SK-N-SH (cell line): Measurements from ENCODE around the gene CDC25A. TPM values are rescaled to one million over a fixed set of nuclear protein-coding genes. Genes with fewer than 3 reads are reported as not detected.

Source experiments
- CTCF ChIA-PET: fragments of 300-600, 350-600 bp; formaldehyde crosslinking; extraction: SDS; loops from one replicate; lab custom pipeline; 2021; lab: Yijun Ruan, JAX
- POLR2A ChIA-PET: fragments of 350-600 bp; sonication (Branson Sonifier 250); formaldehyde crosslinking; extraction: SDS; loops from one replicate; lab custom pipeline; 2020; ENCODE audit warnings: antibody characterized with exemption, inconsistent platforms; lab: Yijun Ruan, JAX
- DNase-seq: peaks from one replicate; pipeline ENCODE4 v3.0.0; 2012
- H2AFZ ChIP-seq: fragments of 200-600 bp; sonication (generic); 2 replicates; pipeline ENCODE4 v1.8.1; 2016; ENCODE audit warnings: antibody characterized with exemption, mild to moderate bottlenecking, low read depth
- H3F3A ChIP-seq: fragments of 200-600 bp; sonication (generic); replicated peaks from 2 replicates; pipeline ENCODE3; 2016; ENCODE audit warnings: antibody characterized with exemption, mild to moderate bottlenecking; ENCODE audit not compliant: insufficient read depth
- H3K27ac ChIP-seq, 2 experiments: fragments of 200-500 bp in 1 of 2; fragments of 200-600 bp in 1 of 2; sonication (Bioruptor generic) in 1 of 2; sonication (generic), shearing (Covaris generic) in 1 of 2; 2 replicates each; pipeline versions ENCODE4 v1.5.1 to v1.6.1; 2014 to 2016; ENCODE audit warnings: low read depth in 2 of 2, inconsistent platforms in 1 of 2, low read length in 1 of 2, mild to moderate bottlenecking in 1 of 2, mixed read lengths in 1 of 2
- H3K27me3 ChIP-seq: fragments of 200-600 bp; sonication (generic), shearing (Covaris generic); 2 replicates; pipeline ENCODE4 v1.6.1; 2016; ENCODE audit warnings: mixed run types; ENCODE audit not compliant: insufficient read depth
- H3K36me3 ChIP-seq, 2 experiments: fragments of 200-500 bp in 1 of 2; fragments of 200-600 bp in 1 of 2; sonication (Bioruptor generic) in 1 of 2; sonication (generic) in 1 of 2; replicated peaks in 1 of 2; 2 replicates each; pipeline versions ENCODE3 to v1.5.1; 2014 to 2016; ENCODE audit warnings: low read length in 1 of 2, mild to moderate bottlenecking in 1 of 2; ENCODE audit not compliant: insufficient read depth in 2 of 2, control insufficient read depth in 1 of 2
- H3K4me1 ChIP-seq, 2 experiments: fragments of 200-500 bp in 1 of 2; fragments of 200-600 bp in 1 of 2; sonication (Bioruptor generic) in 1 of 2; sonication (generic), shearing (Covaris generic) in 1 of 2; 2 replicates each; pipeline versions ENCODE4 v1.5.1 to v1.6.1; 2014 to 2016; ENCODE audit warnings: low read depth in 1 of 2, low read length in 1 of 2, mixed run types in 1 of 2; ENCODE audit not compliant: insufficient read depth in 2 of 2, control insufficient read depth in 1 of 2
- H3K4me2 ChIP-seq: fragments of 200-600 bp; sonication (generic), shearing (Covaris generic); 2 replicates; pipeline ENCODE4 v1.6.1; 2017; ENCODE audit warnings: mixed run types
- H3K4me3 ChIP-seq, 2 experiments: fragments of 200-500 bp in 1 of 2; fragments of 200-600 bp in 1 of 2; sonication (Bioruptor generic) in 1 of 2; sonication (generic), shearing (Covaris generic) in 1 of 2; 2 replicates each; pipeline versions ENCODE4 v1.5.1 to v1.8.1; 2014 to 2016; ENCODE audit warnings: low read depth in 2 of 2, inconsistent platforms in 1 of 2, low read length in 1 of 2, mild to moderate bottlenecking in 1 of 2, mixed read lengths in 1 of 2, moderate library complexity in 1 of 2
- H3K79me2 ChIP-seq: fragments of 200-600 bp; sonication (generic); 2 replicates; pipeline ENCODE4 v1.8.1; 2017; ENCODE audit warnings: mild to moderate bottlenecking; ENCODE audit not compliant: insufficient read depth
- H3K9ac ChIP-seq: fragments of 200-600 bp; sonication (generic); 2 replicates; pipeline ENCODE4 v1.6.1; 2017; ENCODE audit warnings: mixed run types
- H3K9me2 ChIP-seq: fragments of 200-600 bp; sonication (generic); 2 replicates; pipeline ENCODE4 v1.6.1; 2017; ENCODE audit warnings: mixed run types
- H3K9me3 ChIP-seq: fragments of 200-600 bp; sonication (generic); 2 replicates; pipeline ENCODE4 v1.6.1; 2017; ENCODE audit warnings: mixed run types, mild to moderate bottlenecking, moderate library complexity
- H4K20me1 ChIP-seq: fragments of 200-600 bp; sonication (generic); 2 replicates; pipeline ENCODE4 v1.6.1; 2017; ENCODE audit warnings: mild to moderate bottlenecking, mixed run types; ENCODE audit not compliant: insufficient read depth
- CHD2 ChIP-seq: fragments of 150-350 bp; IDR thresholded peaks from 2 replicates; pipeline ENCODE4 v1.6.1; 2018; ENCODE audit warnings: low read length; ENCODE audit not compliant: partially characterized antibody
- EP300 ChIP-seq, 2 experiments: IDR thresholded peaks; 2 replicates each; pipeline versions ENCODE4 v1.4.0 to v1.6.1; 2012; ENCODE audit warnings: borderline replicate concordance in 1 of 2, low read depth in 1 of 2, low read length in 1 of 2
- FOSL2 ChIP-seq: IDR thresholded peaks from 2 replicates; pipeline ENCODE4 v1.4.0; 2012; ENCODE audit warnings: low read depth, mild to moderate bottlenecking, moderate library complexity, borderline replicate concordance
- FOXM1 ChIP-seq: IDR thresholded peaks from 2 replicates; pipeline ENCODE4 v1.4.0; 2012; ENCODE audit warnings: low read depth, mild to moderate bottlenecking
- GATA2 ChIP-seq: sonication (generic); formaldehyde crosslinking; IDR thresholded peaks from 2 replicates; pipeline ENCODE4 v1.5.0; 2020; ENCODE audit warnings: mild to moderate bottlenecking, missing genetic modification reagents
- JUND ChIP-seq: IDR thresholded peaks from 2 replicates; pipeline ENCODE4 v1.4.0; 2012
- MAX ChIP-seq: IDR thresholded peaks from 2 replicates; pipeline ENCODE4 v1.4.0; 2012; ENCODE audit warnings: low read depth
- MEF2A ChIP-seq: IDR thresholded peaks from 2 replicates; pipeline ENCODE4 v1.4.0; 2012; ENCODE audit warnings: low read depth, borderline replicate concordance
- MXI1 ChIP-seq: IDR thresholded peaks from 2 replicates; pipeline ENCODE4 v1.6.1; 2012; ENCODE audit warnings: mild to moderate bottlenecking, low read depth, low read length, improper control_type of control experiment
- NRF1 ChIP-seq: IDR thresholded peaks from 2 replicates; pipeline ENCODE4 v1.6.1; 2012; ENCODE audit warnings: low read depth, mild to moderate bottlenecking, low read length
- POLR2AphosphoS5 ChIP-seq: IDR thresholded peaks from 2 replicates; pipeline ENCODE4 v1.6.1; 2012; ENCODE audit warnings: low read depth, low read length
- RAD21 ChIP-seq: IDR thresholded peaks from 2 replicates; pipeline ENCODE4 v1.6.1; 2012; ENCODE audit warnings: mild to moderate bottlenecking, low read length
- RCOR1 ChIP-seq: fragments of 150-350 bp; IDR thresholded peaks from 2 replicates; pipeline ENCODE4 v1.6.1; 2017; ENCODE audit warnings: antibody characterized with exemption, low read length
- RXRA ChIP-seq: IDR thresholded peaks from 2 replicates; pipeline ENCODE4 v1.4.0; 2012; ENCODE audit warnings: low read depth, mild to moderate bottlenecking, borderline replicate concordance
- SIN3A ChIP-seq: IDR thresholded peaks from 2 replicates; pipeline ENCODE4 v1.6.1; 2012; ENCODE audit warnings: low read depth, mild to moderate bottlenecking, low read length, moderate library complexity, borderline replicate concordance
- SMC3 ChIP-seq: IDR thresholded peaks from 2 replicates; pipeline ENCODE4 v1.6.1; 2012; ENCODE audit warnings: low read depth, low read length, improper control_type of control experiment
- TAF1 ChIP-seq: IDR thresholded peaks from 2 replicates; pipeline ENCODE4 v1.6.1; 2012; ENCODE audit warnings: low read depth, mild to moderate bottlenecking, low read length, moderate library complexity, borderline replicate concordance
- TEAD4 ChIP-seq: IDR thresholded peaks from 2 replicates; pipeline ENCODE4 v1.4.0; 2012; ENCODE audit warnings: mild to moderate bottlenecking, borderline replicate concordance; ENCODE audit not compliant: insufficient read depth
- USF1 ChIP-seq: IDR thresholded peaks from 2 replicates; pipeline ENCODE4 v1.4.0; 2012; ENCODE audit warnings: low read depth, borderline replicate concordance
- YY1 ChIP-seq: IDR thresholded peaks from 2 replicates; pipeline ENCODE4 v1.4.0; 2012; ENCODE audit warnings: low read depth, mild to moderate bottlenecking
- WGBS: methylation state at CpG from one replicate; pipeline ENCODE4 v1.1.6; 2017; ENCODE audit warnings: low lambda C conversion rate; 5-methylcytosine and 5-hydroxymethylcytosine counted together
- polyA plus RNA-seq, 3 experiments: library from polyadenylated mRNA; depleted of rRNA; stranded (reverse); fragments of >200 nt; gene quantifications; 2 replicates each; pipeline ENCODE4 v1.2.3, GENCODE V29; 2012

Gene CDC25A
- polyA plus RNA-seq, 1 of the 3 experiments (the other 2 are of a cell fraction), result 3.3 TPM

- H3K36me3 ChIP-seq, result peaks cover 10 to 16% of the 10 kb centered on the region in 2 experiments
- H3K79me2 ChIP-seq, result peaks cover 24% of the 10 kb centered on the region
- no peaks in the 10 kb centered on the region for H3K27me3 ChIP-seq
- no peaks in the 10 kb centered on the region for H4K20me1 ChIP-seq
- ChIA-PET CTCF (interaction anchor here (3.1 kb wide), 1 partner anchor 247 kb away, joined by 18 read pairs; no protein-coding TSS in a partner anchor), POLR2A (no interaction called here)
- H3K9ac ChIP-seq, result no peak overlapping the region
- peaks cover 3% of the 10 kb centered on the region for H3F3A ChIP-seq
- no peak for DNase-seq
- no peak overlapping the region for H3K4me2 ChIP-seq
- 84% methylated on average over 6 of the region's 6 CpGs for WGBS
- H3K27ac ChIP-seq, result no peak overlapping the region
- H3K4me1 ChIP-seq, result peaks cover 0 to 12% of the 10 kb centered on the region in 2 experiments; a peak in 1 of 4 replicates
- no peak overlapping the region for H3K4me3 ChIP-seq
- H3K9me3 ChIP-seq, result no peaks in the 10 kb centered on the region
- H3K9me2 ChIP-seq, result no peaks in the 10 kb centered on the region
- H2AFZ ChIP-seq, result peak overlapping the region; percentile 97; the same call in 1 of the 2 replicates
- TF ChIP-seq SIN3A, result no peak
- no peak for TF ChIP-seq USF1
- TF ChIP-seq MXI1, result no peak
- TF ChIP-seq JUND, result no peak
- no peak for TF ChIP-seq TEAD4
- no peak for TF ChIP-seq NRF1
- no peak for TF ChIP-seq POLR2AphosphoS5
- no peak for TF ChIP-seq RAD21
- no peak for TF ChIP-seq TAF1
- TF ChIP-seq RXRA, result no peak
- TF ChIP-seq FOXM1, result no peak
- no peak for TF ChIP-seq MEF2A
- no peak for TF ChIP-seq GATA2
- TF ChIP-seq SMC3, result no peak
- TF ChIP-seq EP300 (IDR thresholded peaks at IDR 0.05; ENCODE audit: borderline replicate concordance in 1 of 2, low read depth in 1 of 2, low read length in 1 of 2), result no peak
- no peak for TF ChIP-seq RCOR1
- no peak for TF ChIP-seq FOSL2
Observed at GRCh38 chr3:48189321-48189720, 1.1 kb upstream of the CDC25A start.

- H3K9ac ChIP-seq, result peak overlapping the region; percentile 86
- TF ChIP-seq YY1 (peak; percentile 13; the same call in 1 of the 2 replicates), MAX (peak; percentile 31; the same call in 1 of the 2 replicates), CHD2 (no peak)
- no peaks in the 10 kb centered on the region for H3K27me3 ChIP-seq
- H4K20me1 ChIP-seq, result no peaks in the 10 kb centered on the region
- peaks cover 19 to 30% of the 10 kb centered on the region in 2 experiments for H3K36me3 ChIP-seq
- no peaks in the 10 kb centered on the region for H3F3A ChIP-seq
- 0% methylated on average over 9 of the region's 87 CpGs for WGBS
- no peaks in the 10 kb centered on the region for H3K9me2 ChIP-seq
- peak overlapping the region; percentile 95 for H3K4me2 ChIP-seq
- ChIA-PET POLR2A (interaction anchor here (0.6 to 1.5 kb wide), 5 partner anchors 53 to 439 kb away, joined by 3 to 4 read pairs (median 4); partner anchors contain the start of genes ATRIP, CCDC51, TMA7 and ZNF589), CTCF (interaction anchor here (0.6 to 3.1 kb wide), 6 partner anchors 11 to 350 kb away, joined by 3 to 18 read pairs (median 4); no protein-coding TSS in a partner anchor)
- peaks cover 24% of the 10 kb centered on the region for H3K79me2 ChIP-seq
- peaks cover 0 to 12% of the 10 kb centered on the region in 2 experiments; a peak in 1 of 4 replicates for H3K4me1 ChIP-seq
- H3K27ac ChIP-seq, result peak overlapping the region; percentile 63 to 64
- no peaks in the 10 kb centered on the region for H3K9me3 ChIP-seq
- peak overlapping the region; percentile 81 for H2AFZ ChIP-seq
- DNase-seq, result peak; percentile 74
- H3K4me3 ChIP-seq, result peak overlapping the region; percentile 75 to 91
Observed at GRCh38 chr3:48187579-48188265, 495 bp downstream of the CDC25A start.
